GM21825 (cell line): ENCODE results near the gene RAB27A.
A peak's percentile ranks its signal among the peaks of the same experiment; 100 is the strongest.
"Not testable (repeated sequence)": the region's sequence is repeated elsewhere in the genome, so short reads cannot be mapped to it uniquely, and the experiment has no call there.

ENCODE experiments used
- ATAC-seq: cut with Tn5 transposase; IDR thresholded peaks from one replicate; pipeline ENCODE4 v1.9.1; 2021; ENCODE audit warnings: mild to moderate bottlenecking, moderate library complexity; ENCODE audit not compliant: unreplicated experiment

RAB27A gene

DNA sequence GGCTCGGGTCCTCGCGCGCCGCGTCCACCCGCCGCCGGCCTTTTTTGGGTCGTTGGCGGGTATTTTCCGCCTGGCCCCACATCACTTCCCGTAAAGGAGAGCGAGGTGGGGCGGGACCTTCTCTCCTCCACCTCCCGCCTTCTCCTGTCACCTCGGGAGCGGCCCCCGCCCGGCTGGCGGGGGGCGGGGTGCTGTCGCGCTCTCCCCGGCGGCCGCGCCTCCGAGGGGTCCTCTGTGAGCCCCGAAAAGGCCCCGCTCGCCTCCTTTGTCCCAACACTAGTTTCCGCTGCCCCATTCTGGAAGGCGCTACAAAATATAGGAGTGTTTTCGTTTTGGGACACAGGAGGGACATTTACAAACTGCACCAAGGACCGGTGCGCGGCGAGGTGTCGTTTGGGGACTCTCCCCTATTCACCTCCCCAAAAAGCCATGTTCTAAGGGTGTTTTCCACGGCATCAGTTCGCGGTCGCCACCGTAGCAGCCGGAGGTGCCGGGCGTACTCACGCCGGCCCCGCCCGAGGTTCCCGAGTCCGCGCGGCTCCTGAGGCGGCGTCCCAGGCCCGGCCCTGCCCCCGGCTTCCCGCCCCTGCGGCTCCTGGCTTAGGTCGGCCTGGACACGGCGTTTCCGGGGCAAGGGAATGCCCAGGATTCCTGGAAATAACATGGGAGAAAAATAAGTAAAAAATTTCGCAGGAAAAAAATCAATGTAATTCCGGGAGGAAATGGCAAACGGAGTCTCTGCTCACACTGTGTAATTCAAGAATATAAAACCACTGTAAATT lies at the start of gene RAB27A:
TSS of gene RAB27A (minus strand) at position 68 of the 782 bp plus-strand sequence. CDS start 54,879 bp downstream, outside the sequence.
- ATAC-seq, result peak; percentile 65

DNA sequence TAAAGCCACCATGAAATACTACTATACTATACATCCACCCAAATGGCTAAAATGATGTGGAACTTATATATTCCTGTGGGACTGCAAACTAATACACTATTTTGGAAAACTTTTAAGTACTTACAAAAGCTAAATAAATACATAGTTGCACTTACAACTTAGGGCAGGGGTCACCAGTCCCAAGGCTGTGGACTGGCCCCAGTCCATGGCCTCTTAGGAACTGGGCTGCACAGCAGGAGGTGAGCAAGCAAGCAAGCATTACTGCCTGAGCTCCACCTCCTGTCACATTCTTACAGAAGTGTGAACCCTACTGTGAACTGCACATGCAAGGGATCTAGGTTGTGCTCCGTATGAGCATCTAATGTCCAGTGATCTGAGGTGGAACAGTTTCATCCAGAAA lies 47.5 kb upstream of the RAB27A start:
- no peak for ATAC-seq

DNA sequence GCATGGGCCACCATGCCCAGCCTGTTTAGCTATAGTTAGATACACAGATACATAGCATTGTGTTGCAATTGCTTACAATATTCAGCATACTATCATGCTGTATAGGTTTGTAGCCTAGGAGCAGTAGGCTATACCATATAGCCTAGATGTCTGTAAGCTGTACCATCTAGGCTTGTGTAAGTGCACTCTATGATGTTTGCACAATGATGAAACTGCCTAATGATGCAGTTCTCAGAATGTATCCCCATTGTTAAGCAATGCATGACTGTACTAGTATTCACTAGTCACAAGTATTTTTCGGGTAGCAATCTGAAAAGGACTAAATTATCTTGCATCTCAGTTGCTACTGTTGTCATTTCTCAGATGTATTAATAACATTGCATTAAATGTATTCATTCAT lies 45.4 kb upstream of the RAB27A start:
- ATAC-seq, result no peak

DNA sequence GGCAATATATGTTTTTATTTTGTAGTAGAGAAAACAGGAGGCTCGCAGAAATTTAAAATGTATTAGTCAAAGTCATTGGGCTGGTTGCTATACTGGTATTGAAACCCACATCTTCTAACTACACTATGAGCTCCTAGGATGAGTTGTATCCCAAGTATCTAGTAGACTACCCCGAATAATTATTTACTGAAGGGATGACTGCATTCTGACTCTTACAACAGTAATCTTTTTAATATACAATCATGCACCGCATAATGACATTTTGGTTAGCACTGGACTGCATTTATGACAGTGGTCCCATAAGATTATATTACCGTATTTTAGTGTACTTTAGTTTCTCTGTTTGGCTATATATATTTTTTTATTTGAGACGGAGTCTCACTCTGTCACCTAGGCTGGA lies 44.8 kb upstream of the RAB27A start:
- ATAC-seq, result no peak

DNA sequence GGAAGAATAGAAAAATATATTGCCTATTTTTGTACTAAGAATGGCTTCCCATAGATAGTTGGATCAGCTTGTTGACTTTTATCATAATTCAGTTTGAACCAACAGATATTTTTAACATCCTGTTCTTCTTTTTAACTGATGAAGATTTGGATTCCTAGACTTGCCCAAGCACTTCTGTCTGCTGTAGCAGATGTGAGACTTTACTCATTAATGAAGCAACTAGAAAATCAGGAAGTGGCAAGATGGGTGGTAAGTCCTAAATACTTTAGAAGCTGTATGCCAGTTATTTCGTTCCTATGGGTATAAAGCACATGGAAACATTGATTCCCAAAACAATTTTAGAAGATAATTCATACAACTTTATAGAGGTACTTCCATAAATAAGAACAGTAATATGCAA lies 37.8 kb upstream of the RAB27A start:
- no peak for ATAC-seq

DNA sequence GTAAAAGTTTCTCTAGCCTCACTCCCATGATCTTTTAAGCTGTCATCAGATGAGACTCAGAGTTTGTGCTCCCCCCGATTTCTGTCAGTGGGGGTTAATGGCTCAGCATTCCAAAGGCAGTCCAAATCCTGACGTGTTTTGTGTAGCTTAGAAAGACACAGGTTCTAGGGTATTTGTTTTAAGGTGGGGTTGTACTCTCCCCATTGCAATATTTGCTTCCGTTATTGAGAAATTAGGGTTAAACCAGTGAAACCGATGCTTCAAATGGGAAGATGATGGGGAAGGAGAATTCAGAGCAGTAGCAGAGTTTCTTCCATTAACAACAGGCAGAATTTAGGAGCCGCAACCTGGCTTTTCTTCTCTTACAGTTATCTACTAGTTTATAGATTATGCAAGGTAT lies 32.9 kb upstream of the RAB27A start:
- no peak for ATAC-seq

DNA sequence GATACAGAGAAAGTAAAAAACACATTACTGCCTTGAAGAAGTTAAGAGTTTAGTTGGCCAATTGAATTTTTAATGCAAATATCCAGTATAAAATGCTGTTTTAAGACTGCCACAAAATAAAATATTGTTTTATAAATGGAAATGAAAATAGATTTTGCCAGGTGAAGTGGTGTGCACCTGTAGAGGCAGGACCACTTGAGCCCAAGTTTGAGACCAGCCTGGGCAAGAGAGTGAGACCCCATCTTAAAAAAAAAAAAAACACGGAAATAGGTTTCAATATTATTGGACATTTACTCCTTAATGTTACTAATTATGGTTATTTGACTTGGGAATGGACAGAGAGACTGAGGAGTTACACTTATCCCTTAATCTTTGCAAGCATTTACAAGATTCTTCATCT lies 31.4 kb upstream of the RAB27A start:
- no peak for ATAC-seq

DNA sequence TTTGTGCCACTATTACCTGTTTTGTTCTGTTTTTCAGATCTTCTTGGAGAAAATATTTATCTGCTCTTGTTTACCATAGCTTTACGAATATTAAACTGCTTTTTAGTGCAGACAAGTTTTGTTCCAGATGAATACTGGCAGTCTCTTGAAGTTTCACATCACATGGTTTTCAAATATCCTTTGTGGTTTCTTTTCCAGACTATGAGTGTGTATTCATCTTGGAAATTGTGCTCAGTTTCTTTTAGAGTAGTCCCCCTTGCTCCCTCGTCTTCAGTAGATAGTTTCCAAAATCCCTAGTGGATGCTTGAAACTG lies 30.6 kb upstream of the RAB27A start:
- no peak for ATAC-seq

DNA sequence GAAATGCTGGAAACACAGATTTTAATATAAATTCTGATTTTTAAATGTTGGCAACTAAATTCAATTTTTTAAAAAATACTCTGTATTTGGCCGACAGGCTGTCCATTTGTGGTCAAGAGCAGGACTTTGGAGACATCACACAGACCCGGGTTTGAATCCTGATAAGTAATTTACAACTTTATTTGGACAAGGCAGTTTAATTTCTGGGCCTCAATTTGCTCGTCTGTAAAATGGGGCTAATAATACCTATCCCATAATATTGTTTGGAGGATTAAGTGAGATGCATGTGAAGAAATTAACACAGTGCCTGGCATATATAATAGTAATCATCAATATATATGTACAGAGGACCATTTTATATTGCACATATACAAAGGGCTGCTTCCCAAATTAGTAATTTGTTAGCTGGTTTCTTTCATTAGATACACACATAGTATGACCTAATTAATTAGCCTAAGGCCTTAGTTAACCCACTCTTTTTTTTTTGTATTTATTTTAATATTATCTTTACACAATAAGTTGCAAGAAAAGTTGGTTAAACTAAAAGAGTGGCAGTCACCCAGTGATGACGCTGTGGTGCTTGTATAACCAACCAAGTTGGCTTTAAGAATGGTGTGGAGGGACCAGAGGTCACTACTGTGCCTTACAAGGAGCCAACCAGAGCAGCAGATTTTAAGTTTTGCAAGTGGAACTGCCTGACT lies 30.1 kb upstream of the RAB27A start:
- ATAC-seq, result peak; percentile 45

DNA sequence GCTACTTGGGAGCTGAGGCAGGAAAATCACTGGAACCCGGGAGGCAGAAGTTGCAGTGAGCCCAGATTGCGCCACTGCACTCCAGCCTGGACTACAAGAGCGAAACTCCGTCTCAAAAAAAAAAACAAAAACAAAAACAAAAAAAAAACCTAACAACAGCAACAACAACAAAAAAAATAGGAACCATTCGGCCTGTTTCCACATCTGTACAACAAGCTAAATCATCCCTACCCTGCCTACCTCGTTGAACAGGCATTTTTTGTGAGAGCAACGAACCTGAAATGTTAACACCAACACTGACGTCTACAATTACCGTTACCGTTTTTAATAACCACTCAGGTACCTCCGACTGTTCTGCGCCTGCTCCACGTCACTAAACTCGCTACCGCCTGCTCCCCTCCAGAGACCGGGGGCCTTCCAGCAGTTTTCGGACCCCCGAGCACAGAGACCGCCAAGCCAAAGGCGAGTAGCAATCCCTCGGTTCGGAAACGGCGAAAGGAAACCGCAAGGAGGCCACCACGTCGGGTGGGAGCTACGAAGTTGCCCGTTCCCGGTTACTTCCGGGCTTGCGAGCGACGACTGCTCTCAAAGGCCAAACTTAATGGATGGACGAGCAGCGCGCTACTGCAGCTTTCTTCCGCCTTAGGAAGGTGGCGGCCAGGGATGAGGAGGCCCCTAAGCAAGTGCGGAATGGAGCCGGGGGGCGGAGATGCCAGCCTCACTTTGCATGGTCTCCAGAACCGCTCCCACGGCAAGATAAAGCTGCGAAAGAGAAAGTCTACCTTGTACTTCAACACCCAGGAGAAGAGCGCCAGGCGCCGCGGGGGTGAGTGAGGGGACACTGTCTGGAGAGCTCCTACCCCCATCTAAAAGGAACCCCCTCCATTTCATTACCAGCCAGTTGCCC lies 29.2 kb upstream of the RAB27A start, which contains the start of the genes PIGB and PIGBOS1:
TSS of gene PIGB (plus strand) at position 635 of the 907 bp plus-strand sequence. CDS start at position 664, 29 bp downstream.
TSS of gene PIGBOS1 (minus strand) at position 536 of the 907 bp plus-strand sequence. CDS start 1,331 bp downstream, outside the sequence.
- peak; percentile 90 for ATAC-seq

DNA sequence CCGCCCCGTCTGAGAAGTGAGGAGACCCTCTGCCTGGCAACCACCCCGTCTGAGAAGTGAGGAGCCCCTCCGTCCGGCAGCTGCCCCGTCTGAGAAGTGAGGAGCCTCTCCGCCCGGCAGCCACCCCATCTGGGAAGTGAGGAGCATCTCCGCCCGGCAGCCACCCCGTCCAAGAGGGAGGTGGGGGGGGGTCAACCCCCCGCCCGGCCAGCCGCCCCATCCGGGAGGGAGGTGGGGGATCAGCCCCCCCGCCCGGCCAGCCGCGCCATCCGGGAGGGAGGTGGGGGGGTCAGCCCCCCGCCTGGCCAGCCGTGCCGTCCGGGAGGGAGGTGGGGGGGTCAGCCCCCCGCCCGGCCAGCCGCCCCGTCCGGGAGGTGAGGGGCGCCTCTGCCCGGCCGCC lies 13.2 kb upstream of the RAB27A start:
- not testable (repeated sequence) for ATAC-seq

DNA sequence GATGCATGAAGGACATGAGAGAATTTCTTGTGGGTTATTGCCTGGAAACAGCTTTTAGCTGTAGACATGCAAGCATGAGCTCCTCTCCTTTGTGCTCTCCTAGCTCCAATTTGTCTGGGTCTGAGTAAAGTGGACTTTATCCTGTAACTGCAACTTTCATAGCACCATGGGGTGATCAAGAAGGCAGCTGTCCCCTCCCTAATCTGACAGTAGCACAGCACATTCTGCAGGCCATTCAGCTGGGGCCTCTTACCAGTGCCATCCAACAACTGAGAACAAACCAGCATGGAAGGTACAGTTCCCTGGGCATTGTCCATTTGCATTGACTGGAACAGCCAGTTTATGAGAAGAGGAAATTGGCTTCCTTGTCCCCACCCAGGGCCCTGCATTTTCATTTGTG lies 7.7 kb upstream of the RAB27A start:
- no peak for ATAC-seq

DNA sequence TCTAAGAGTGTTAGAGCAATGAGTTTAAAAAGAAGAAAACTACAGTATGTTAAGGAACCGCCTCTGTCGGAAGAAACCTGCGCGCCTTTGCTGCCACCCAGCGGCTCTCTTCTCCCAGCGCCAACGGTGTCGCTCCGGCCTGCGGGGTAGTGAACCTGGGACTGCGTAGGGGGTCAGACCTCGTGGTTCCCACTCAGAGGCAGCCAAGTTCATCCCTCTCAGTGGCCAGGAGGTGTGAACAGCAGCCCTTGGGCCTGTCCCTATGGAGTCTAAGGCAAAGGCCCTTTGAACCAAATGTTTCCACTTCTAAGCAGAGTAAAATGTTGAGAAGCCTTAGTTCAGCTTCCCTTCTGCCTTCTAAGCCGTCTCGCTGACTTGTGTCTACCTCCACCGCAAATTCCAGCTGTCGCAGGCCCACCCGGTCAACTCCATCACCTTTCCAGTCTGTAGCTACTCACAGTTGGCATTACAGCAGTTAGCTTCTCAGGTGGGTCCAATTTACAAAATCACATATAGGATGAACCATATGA lies 980 bp upstream of the RAB27A start:
- peak; percentile 70 for ATAC-seq

DNA sequence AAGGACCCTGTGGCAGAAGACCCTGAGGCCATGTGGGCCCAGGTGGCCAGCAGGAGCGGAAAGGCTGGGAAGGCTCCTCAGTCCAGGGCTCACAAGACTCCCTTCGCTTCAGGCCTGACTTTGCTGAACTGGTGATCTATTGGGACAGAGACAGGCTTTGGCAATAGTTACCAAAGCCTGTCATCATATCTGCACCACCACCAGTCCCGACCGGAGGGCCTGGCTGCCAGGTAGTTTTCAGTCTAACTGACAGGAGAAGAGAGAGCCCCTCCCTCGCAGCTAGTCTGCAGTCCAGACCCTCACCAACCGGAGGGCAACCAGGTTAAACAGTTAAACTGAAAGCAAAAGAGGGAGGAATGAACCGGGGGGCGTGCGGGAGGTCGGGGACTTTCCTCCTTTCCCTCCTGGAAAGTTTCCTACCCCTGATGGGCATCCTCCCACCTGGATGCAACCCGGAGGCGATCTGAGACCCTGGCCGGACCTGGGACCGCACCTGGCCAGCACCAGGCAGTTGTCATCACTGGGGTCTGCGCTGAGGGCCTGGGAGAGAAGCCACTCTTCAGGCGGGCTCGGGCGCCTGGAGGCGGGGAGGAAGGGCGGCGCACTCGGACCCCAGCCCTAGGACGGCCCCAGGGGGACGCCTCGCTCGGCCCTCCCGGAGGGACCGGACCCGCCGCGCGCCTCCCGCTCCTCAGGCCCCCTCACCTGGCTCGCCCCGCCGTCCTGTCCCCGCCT lies 435 bp downstream of the RAB27A start:
- peak; percentile 34 for ATAC-seq

DNA sequence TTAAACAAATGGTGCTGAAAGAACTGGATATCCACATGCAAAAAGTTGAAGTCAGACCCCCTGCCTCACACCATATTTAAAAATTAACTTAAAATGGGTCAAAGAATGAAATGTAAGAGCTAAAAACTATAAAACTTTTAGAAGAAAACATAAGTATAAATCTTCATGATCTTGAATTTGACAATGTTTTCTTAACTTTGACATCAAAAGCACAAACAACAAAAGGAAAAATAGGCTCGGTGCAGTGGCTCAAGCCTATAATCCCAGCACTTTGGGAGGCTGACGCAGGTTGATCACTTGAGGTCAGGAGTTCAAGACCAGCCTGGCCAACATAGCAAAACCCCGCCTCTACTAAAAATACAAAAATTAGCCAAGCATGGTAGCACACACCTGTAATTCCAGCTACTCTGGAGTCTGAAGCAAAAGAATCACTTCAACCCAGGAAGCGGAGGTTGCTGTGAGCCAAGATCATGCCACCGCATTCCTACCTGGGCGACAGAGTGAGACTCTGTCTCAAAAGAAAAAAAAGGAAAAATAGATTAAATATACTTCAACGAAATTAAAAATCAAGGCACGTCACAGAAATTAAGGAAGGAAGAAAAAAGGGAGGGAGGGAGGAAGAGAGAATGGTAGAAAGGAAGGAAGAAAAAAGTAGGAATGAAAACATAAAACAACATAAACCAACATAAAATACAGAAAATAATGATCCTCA lies 1.5 kb downstream of the RAB27A start:
- ATAC-seq, result no peak

DNA sequence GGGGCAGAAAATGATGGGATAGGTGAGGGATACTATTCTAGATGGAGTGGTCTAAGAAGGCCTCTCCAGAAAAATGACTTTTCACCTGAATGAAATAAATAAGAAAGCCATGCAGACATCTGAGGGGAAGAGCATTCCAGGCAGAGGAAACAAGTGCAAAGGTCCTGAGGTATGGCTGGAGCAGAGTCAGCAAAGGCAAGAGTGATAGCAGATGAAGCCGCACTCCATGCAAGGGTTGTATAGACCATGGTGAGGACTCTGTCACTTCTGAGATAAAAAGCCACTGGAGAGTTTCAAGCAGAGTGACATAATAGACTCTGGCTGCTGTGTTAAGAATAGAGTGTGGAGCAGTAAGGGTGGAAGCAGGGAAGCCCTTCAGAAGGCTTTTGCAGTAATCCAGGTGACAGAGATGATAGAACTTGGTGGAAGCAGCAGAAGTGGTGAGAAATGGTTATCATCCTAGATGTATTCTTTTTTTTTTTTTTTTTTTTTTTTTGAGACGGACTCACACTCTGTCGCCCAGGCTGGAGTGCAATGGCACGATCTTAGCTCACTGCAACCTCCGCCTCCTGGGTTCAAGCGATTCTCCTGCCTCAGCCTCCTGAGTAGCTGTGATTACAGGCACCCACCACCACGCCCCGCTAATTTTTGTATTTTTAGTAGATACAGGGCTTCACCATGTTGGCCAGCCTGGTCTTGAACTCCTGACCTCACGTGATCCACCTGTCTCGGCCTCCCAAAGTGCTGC lies 3.0 kb downstream of the RAB27A start:
- ATAC-seq, result not testable (repeated sequence)

DNA sequence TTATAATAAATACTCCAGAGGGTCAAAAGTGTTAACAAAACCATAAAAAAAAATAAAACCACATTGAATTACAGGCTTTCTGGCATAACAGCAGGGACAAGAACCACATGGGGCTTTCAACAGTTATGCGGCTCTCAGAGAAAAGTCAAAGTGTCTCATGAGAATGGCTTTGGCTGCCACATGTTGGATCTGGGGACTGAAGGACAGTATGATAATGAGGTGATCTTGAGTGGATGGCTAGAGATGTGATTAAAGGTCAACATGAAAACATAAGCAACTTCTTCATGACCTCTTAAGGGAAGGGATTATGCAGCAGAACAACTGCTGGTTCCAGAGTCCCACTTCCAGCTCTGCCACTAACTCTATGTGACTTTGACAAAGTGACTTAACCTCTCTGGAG lies 5.2 kb downstream of the RAB27A start:
- ATAC-seq, result no peak

DNA sequence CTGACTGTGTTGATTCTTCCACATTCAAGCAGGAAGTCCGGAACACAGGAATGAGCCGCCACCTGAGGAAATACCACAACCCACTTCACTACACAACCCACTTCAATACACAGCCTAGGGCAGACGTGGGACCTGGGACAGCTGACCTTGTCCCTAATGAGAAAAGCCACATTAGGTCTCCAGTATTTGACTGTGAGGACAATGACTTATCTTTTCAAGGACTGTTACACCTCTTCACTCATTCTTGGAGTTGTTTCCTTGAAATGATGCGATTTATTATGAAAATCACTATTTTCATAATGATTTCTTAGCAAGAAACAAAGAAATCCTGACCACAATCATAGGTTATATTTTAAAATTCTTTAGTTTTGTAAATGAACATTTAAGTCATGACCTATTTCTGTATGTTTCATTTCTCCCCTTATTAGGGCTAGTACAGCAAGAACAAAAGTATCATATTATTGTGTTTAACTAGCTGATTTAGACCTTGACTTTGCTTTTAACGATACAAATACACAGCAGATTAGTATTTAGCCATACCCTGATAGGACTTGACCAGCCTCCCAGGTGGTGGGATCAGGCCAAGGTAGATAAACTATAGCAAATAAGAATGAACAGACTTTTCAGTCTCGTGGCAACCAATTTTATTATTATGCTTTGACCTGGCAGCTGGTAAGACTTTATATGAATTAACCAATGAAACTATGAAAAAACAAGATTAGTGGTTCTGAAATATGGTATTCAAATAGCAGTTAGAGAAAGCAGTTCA lies 6.0 kb downstream of the RAB27A start:
- ATAC-seq, result no peak
